ENCODE measurements around the gene SMIM5. TPM values are rescaled to one million over a fixed set of nuclear protein-coding genes. Genes with fewer than 3 reads are reported as not detected.

The SMIM5 gene
- total and polyA plus RNA-seq, 2 experiments from 2014 or later = 0.60 to 0.89 TPM

GRCh38 chr17:75641343-75641742 is 8.1 kb downstream of the SMIM5 start:
- H3K27me3 ChIP-seq = no peaks in the 10 kb centered on the region
- no peaks in the 10 kb centered on the region for H3K36me3 ChIP-seq
- no peaks in the 10 kb centered on the region for H3K9me3 ChIP-seq (ENCODE audit: low read depth)
- no peak overlapping the region for H3K4me3 ChIP-seq
- H3K4me1 ChIP-seq (ENCODE audit: low read depth) = peaks cover 4% of the 10 kb centered on the region
- TF ChIP-seq CTCF (IDR thresholded peaks at IDR 0.05; ENCODE audit: low read depth, low read length) = no peak
- no peak overlapping the region for H3K27ac ChIP-seq
- no peak for DNase-seq (ENCODE audit: low read depth in 1 of 2, low spot score in 1 of 2)

GRCh38 chr17:75642182-75642783 is 9.0 kb downstream of the SMIM5 start:
- no peaks in the 10 kb centered on the region for H3K9me3 ChIP-seq (ENCODE audit: low read depth)
- H3K4me1 ChIP-seq (ENCODE audit: low read depth) = no peaks in the 10 kb centered on the region
- DNase-seq (ENCODE audit: low read depth in 1 of 2, low spot score in 1 of 2) = no peak
- no peak for TF ChIP-seq CTCF (IDR thresholded peaks at IDR 0.05; ENCODE audit: low read depth, low read length)
- H3K4me3 ChIP-seq = no peak overlapping the region
- no peaks in the 10 kb centered on the region for H3K36me3 ChIP-seq
- H3K27me3 ChIP-seq = no peaks in the 10 kb centered on the region
- H3K27ac ChIP-seq = no peak overlapping the region

DNA sequence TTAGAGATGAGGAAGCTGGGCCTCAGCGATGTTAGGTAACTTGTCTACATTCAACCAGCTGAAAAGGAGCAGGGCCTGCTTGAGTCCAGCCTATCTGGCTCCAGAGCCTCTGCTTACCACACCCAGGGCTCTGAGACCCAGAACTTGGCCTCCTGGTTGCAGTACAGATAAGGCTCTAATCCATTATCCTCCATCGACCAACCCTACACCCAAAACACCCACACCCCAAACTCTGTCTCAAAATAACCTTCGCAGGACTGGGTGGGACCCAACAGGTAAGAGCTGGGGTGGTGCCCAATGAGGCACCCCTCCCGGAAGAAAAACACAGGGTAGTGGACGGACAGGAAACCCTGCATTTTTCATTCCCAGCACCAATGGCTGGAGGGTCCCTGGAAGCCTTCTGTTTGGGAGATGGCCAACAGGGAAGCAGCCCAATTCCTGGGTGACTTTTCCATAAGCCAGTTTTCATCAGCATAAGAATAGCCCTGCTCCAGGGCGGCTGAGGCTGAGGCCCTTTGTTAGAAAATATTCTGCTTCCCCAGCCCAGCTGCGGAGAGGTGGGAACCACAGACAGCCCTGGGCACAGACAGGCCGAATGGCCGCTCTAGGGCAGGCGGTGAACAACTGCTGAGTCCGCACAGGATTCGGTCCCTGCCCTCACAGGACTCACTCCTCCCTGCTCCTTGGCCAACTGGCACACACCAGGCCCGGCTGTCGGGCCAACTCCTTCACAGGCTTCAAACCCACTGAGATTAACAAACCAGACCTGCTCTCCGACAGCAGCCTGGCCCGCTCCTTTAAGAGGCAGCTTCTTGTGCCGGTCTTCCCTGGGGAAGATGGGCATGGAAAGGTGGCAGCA is 9.8 kb downstream of the SMIM5 start:
- no peaks in the 10 kb centered on the region for H3K9me3 ChIP-seq (ENCODE audit: low read depth)

DNA sequence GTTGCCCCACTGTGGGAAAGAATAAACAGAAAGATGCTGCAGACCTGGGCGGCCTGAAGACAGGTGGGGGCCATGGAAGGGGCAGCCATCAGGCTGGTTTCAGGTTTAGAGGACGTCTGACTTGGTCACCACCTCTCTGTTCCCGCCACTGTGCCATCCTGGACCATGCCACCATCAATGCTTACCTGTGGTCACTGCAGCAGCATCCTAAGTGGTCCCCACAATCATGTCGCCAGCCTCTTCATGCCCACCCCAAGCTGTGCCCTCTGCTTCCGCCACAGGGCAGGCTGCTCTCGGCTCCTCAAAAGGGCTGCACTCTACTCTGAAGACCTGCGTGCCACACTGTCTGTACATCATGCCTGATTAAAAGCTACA is 10.4 kb downstream of the SMIM5 start:
- Histone ChIP-seq H3K4me3 (no peak overlapping the region), H3K9me3 (ENCODE audit: low read depth) (no peaks in the 10 kb centered on the region), H3K4me1 (ENCODE audit: low read depth) (no peaks in the 10 kb centered on the region), H3K27ac (no peak overlapping the region), H3K27me3 (no peaks in the 10 kb centered on the region), H3K36me3 (no peaks in the 10 kb centered on the region)
- DNase-seq (ENCODE audit: low read depth in 1 of 2, low spot score in 1 of 2) = no peak
- no peak for TF ChIP-seq CTCF (IDR thresholded peaks at IDR 0.05; ENCODE audit: low read depth, low read length)

More for the DNA sequence above, 9.8 kb downstream of the SMIM5 start:
- Histone ChIP-seq H3K27me3 (no peaks in the 10 kb centered on the region), H3K4me3 (no peak overlapping the region), H3K27ac (no peak overlapping the region), H3K4me1 (ENCODE audit: low read depth) (no peaks in the 10 kb centered on the region), H3K36me3 (no peaks in the 10 kb centered on the region)
- no peak for DNase-seq (ENCODE audit: low read depth in 1 of 2, low spot score in 1 of 2)
- TF ChIP-seq CTCF (IDR thresholded peaks at IDR 0.05; ENCODE audit: low read depth, low read length) = no peak

DNA sequence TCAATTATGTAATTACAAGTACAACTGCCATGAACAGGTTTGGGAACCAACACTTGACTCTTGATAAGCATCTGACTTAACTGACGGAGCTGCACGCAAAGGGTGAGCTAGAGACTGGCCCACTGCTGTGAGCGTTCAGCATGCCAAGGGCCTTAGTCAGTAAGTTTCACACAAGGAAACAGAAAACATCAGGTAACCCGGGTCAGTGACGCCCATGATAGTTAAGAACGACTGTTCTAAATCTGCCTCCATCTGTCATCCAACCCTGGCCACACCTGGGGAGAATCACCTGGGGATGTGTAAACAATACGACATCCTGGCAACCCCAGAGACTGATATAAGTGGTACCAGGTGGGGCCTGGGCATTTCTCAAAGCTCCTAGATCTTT is 12.3 kb downstream of the SMIM5 start:
- H3K36me3 ChIP-seq = peaks cover 8% of the 10 kb centered on the region
- no peaks in the 10 kb centered on the region for H3K27me3 ChIP-seq
- no peak for TF ChIP-seq CTCF (IDR thresholded peaks at IDR 0.05; ENCODE audit: low read depth, low read length)
- no peaks in the 10 kb centered on the region for H3K4me1 ChIP-seq (ENCODE audit: low read depth)
- no peak for DNase-seq (ENCODE audit: low read depth in 1 of 2, low spot score in 1 of 2)
- H3K4me3 ChIP-seq = no peak overlapping the region
- no peaks in the 10 kb centered on the region for H3K9me3 ChIP-seq (ENCODE audit: low read depth)
- H3K27ac ChIP-seq = no peak overlapping the region

Data from cardiac muscle cell (in vitro differentiated cells and primary cell).